NCI-H1092 (cell line): Measurements from ENCODE around the gene MARCHF7.
"Not testable (repeated sequence)": the region's sequence is repeated elsewhere in the genome, so short reads cannot be mapped to it uniquely, and the experiment has no call there.

Source experiments
- DNase-seq: peaks from one replicate; lab custom pipeline; 2025; lab: John Stamatoyannopoulos, UW

Gene MARCHF7

DNA sequence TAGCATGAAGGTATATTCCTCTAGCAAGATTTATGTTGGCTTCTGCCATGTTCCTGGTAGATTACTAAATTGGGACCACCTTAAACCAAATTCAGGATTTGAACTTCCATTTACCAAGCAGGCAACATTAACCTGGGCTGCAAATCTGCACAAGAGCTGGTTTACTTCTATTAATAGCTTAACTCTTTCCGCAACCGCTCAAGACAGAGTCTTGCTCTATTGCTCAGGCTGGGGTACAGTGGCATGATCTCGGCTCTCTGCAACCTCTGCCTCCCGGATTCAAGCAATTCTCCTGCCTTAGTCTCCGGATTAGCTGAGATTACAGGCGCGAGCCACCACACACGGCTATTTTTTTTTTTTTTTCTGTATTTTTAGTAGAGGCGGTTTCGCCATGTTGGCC is 8.4 kb downstream of the MARCHF7 start:
- DNase-seq: no peak

DNA sequence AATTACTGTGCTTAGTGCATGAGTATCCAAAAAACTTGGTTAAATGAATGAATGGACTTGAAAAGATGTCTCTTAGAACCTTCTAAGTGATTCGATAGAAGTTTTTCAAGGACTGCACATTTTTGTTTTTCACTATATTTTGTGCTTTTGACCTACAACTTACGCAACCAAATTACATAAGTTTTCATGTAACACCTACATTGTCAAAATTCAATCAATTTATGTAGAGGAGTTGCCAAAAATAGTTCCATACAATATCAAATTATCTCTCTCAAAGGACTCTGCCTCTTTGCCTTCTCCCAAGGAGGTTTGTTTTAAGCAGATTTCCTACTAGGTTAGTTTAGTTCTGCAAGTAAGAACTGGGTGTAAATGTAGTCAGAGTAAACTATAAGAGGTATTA is 10.3 kb downstream of the MARCHF7 start:
- no peak for DNase-seq

DNA sequence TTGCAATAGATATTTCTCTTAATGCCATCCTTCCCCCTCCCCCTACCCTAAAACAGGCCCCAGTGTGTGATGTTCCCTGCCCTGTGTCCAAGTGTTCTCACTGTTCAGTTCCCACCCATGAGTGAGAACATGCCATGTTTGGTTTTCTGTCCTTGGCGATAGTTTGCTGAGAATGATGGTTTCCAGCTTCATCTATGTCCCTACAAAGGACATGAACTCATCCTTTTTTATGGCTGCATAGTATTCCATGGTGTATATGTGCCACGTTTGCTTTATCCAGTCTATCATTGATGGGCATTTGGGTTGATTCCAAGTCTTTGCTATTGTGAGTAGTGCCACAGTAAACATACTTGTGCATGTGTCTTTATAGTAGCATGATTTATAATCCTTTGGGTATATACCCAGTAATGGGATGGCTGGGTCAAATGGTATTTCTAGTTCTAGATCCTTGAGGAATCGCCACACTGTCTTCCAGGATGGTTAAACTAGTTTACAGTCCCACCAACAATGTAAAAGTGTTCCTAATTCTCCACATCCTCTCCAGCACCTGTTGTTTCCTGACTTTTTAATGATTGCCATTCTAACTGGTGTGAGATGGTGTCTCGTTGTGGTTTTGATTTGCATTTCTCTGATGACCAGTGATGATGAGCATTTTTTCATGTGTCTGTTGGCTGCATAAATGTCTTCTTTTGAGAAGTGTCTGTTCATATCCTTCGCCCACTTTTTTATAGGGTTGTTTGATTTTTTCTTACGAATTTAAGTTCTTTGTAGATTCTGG is 12.7 kb downstream of the MARCHF7 start:
- DNase-seq: not testable (repeated sequence)

DNA sequence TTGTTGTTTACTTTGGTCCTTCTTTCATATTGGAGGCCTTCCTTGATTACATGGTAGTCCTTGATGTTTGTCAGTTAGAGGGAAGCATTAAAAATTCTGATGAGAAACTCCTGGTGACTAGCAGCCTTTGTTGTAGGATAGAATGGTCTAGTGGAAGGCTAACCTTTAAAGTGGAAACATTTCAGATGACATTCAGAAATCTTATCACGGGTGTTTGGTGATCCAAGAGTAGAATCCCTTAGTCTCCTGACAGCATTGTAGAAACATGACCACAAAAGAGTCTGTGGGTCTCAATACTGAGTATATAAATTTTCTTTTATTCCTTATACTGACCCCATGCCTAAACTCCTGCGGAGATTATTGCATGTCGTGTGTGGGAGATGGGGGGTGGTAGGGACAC is 13.4 kb downstream of the MARCHF7 start:
- no peak for DNase-seq

DNA sequence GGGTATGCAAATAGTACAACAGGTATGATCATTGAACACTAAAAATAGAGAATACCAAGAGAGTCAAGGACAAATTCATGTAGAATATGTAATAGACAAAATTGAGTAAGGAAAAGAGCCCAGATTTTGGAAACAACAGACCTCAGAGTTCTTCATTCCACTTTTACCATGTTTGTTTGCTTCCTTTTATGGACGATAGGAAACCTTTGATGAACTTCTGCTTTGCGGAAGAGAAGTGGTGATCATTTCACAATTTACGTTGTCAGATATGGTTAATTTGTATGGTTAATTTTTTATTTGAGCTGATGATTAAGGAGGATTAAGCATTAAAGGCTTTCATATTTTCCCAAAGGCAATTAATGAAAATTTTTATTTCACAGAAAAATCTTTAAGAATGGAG is 16.3 kb downstream of the MARCHF7 start:
- no peak for DNase-seq

DNA sequence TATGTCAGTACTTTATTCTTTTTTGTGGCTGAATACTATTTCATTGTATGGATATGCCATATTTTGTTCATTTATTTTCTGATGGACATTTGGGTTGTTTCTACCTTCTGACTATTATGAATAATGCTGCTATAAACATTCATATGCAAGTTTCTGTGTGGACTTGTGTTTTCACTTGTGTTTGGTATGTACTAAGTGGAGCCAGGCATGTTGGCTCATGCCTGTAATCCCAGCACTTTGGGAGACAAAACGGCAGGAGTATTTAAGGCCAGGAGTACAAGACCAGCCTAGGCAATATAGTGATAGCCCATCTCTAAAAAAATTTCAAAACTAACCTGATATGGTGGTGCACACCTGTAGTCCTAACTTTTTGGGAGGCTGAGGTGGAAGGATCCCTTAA is 23.3 kb downstream of the MARCHF7 start:
- DNase-seq: no peak

DNA sequence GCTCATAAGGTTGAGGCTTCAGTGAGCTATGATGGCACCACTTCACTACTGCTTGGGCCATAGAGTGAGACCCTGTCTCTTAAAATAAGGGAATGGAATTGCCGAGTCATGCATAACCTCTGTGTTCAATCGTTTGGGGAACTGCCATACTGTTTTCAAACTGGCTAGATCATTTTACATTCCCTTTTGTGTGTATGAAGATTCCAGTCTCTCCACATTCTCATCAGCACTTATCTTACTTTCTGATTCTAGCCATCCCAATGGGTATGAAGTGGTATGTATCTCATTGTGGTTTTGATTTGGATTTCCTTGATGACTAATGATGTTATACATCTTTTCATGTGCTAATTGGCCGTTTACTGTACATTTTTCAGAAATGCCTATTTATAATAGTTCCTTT is 23.7 kb downstream of the MARCHF7 start:
- DNase-seq: no peak

DNA sequence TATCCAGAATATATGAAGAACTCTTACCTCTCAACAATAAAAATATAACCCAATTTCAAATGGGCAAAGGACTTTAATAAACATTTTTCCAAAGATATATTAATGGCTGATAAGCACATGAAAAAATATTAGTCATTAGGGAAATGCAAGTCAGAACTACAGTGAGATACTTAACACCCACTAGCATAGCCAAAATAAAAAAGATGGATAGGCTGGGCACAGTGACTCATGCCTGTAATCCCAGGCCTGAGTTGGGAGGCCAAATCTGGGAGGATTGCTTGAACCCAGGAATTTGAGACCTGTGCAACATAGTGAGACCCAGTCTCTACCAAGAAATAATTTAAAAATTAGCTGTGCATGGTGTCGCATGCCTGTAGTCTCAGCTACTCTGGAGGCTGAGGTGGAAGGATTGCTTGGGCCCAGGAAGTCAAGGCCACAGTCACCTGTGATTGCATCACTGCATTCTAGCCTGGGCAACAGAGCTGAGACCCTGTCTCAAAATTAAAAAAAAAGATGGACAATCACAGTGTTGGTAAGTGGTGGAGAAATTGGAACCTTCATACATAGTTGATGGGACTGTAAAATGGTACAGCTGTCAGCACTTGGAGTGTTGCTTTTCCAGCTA is 25.1 kb downstream of the MARCHF7 start:
- no peak for DNase-seq

DNA sequence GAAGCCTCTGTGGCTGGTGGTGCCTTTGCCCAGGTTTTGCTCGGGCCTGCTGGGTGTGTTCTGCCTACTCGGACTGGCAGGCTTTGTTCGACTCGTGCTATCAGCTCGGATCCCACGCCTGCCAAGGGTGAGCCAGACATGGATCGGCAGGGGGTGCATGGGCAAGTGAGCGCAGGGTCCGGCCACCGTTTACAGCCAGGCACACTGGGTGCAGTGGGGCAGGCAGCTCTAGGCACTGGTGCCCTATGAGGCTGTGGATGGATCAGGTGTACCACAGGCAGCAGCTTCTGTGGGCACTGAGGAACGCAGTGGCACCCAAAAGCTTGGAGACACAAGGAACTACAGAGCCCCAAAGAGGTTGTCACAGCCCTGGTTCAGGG is 25.6 kb downstream of the MARCHF7 start:
- DNase-seq: no peak

DNA sequence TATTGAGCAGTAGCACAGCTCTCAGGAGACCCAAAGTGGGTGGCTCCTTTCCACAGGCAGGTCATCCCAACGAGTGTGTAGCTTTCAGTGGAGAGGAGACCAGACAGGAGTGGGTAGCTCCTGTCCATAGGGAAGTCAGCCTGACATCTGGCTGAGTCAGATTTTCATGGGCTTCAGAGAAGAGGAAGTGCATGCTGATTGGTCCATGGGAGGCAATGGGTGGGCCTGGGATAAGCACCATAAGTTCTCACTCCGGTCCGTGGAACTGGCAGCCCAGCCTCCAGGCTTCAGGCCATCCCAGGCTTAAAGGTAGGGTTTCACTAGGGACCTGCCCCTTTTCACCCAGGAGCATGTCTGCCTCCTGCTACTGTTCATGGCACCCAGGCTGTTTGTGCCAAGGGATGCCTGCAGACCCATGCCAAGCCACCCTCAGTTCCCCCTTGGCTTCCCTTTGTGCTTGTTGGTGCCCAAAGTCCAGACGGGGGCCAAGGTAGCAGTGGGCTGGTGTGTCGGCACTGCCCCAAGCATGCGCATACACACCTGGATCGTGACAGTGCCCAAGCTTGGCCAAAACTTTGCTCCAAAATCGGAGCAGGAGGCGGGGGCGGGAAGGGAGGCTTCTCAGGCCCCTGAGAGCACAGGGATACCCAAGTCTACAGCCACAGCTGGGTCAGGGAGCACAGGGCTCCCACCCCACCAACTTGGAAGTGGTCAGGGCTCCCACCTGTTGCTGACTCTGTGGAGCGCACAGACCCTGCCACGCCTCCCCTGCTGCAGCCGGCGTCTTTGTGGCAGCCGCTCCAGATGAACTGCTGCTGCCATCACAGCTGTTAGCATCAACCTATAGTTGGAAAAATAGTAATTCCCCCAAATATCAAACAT is 26.4 kb downstream of the MARCHF7 start:
- DNase-seq: no peak

DNA sequence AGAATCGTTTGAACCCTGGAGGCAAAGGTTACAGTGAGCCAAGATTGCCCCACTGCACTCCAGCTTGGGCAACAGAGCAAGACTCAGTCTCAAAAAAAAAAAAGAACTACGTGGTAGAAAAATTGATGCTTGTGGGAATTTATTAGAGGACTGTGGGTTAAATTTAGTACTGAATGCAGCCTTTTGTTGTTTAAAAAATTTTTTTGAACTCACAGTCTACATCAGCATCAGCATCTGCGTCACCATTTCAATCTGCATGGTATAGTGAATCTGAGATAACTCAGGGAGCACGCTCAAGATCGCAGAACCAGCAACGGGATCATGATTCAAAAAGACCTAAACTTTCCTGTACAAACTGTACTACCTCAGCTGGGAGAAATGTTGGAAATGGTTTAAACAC is 30.5 kb downstream of the MARCHF7 start:
- DNase-seq: no peak

DNA sequence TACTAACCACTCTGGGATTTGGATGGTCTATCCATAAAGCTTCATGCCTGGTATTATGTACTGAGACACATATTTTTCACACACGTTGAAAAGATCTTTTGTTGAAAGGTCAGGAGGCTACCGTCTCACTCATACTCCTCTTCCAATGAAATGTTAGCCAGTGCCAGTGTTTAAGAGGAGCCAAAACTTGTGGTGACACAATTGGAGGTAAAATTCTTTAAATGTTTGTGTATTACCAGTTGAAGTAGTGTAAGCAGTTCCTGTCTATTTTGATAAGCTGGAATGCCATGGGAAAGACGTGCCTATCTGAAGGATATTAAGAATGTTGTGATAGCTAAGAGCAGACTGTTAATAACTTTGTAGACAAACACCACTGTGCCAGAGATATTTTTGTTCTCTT is 32.1 kb downstream of the MARCHF7 start:
- DNase-seq: no peak

DNA sequence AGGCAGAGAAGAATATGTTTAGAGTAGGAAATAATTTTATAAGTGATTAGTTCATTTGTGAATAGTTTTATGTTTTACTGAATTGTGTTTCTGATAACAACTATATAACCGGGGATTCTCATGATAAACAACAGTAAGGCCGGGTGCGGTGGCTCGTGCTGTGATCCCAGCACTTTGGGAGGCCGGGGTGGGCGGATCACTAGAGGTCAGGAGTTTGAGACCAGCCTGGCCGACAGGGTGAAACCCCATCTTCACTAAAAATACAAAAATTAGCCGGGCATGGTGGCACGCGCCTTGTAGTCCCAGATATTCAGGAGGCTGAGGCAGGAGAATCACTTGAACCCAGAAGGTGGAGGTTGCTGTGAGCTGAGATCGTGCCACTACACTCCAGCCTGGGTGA is 32.9 kb downstream of the MARCHF7 start:
- not testable (repeated sequence) for DNase-seq

DNA sequence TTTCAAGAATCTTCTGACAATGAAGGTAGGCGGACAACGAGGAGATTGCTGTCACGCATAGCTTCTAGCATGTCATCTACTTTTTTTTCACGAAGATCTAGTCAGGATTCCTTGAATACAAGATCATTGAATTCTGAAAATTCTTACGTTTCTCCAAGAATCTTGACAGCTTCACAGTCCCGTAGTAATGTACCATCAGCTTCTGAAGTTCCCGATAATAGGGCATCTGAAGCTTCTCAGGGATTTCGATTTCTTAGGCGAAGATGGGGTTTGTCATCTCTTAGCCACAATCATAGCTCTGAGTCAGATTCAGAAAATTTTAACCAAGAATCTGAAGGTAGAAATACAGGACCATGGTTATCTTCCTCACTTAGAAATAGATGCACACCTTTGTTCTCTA is 35.8 kb downstream of the MARCHF7 start:
- DNase-seq: no peak

DNA sequence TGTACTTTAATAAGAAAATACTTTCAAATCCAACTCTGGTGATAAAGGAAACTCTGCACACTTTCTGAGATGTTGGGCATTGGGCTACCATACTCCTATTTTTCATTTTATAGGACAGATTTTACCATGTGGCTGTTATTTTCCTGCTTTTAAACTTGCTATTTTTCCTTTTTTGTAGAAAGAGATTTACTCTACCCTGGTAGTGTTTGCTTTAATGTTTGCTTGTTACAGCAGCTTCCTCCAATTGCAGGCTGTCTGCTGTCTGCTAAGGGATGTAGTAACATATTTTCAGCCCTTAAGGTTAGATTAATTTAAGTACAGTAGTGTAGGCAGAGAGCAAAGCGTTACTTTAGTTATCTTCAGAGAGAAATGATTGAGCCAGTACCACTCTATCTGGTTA is 38.6 kb downstream of the MARCHF7 start:
- DNase-seq: no peak

DNA sequence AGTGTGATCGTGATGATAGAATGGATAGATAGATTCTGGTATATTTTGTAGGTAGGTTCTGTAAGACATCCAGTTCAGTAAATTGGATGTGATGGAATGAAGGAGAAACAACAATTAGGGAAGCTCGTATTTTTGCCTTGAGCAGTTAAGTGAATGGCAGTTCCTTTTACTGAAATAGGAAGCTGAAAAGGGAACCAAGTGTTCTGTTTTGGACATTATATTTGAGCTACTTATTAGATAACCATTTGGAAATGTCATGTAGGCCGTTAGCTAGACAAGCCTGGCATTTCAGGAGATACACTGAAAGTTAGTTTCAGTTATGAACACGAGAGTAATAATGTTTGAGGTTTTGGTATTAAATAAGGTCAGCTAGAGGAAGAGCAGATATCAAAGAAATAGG is 41.5 kb downstream of the MARCHF7 start:
- DNase-seq: no peak

DNA sequence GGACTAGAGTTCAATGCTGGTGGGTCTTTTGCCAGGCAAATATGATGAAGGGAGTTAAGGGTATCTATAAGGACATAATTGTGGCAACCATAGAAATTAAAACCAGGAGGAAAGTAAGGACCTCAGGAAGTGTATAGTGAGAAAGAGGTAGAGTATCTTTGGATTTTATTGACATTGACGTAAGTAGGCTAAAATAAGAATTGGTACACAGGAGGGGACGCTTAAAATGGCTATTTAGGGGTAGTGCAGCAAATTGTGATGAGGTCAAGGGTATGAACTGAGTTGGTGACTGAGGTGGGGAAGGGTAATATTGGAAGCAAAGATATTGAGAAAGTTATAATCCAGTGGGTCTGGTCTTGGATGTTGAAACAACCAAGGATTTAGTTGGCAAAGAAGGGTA is 42.7 kb downstream of the MARCHF7 start:
- no peak for DNase-seq

DNA sequence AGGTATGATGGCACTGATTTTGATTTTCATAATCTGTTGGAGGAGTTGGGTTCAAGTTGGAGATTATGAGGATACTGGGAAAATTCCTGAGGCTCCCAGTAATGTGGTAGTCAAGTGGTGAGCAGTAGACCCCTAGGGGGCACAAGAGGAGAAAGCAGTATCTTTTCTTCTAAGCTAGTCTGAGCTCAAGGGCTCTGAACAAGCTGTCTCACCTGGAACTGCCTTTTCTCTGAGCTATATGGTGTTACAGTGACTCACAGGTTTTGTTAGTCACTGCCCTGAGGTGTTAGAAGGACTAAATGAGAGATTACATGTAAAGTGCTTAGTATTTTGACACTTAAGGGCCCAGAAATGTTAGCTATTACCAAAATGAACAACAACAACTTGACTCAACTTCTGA is 43.5 kb downstream of the MARCHF7 start:
- DNase-seq: no peak

DNA sequence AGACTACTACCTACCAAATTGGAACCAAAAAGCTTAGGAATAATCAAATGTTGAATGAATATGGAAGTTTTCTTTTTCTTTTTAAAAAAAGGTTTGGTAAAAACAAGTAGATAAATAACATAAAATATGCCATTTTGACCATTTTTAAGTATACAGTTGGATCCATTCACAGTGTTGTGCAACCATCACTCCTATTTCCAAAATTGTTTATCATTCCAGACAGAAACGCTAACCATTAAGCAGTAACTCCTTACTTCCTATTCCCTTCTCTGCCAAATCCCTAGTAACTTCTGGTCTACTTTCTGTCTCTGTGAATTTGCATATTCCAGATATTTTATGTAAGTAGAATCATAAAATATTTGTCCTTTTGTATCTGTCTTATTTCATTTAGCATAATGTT is 45.9 kb downstream of the MARCHF7 start:
- DNase-seq: no peak

DNA sequence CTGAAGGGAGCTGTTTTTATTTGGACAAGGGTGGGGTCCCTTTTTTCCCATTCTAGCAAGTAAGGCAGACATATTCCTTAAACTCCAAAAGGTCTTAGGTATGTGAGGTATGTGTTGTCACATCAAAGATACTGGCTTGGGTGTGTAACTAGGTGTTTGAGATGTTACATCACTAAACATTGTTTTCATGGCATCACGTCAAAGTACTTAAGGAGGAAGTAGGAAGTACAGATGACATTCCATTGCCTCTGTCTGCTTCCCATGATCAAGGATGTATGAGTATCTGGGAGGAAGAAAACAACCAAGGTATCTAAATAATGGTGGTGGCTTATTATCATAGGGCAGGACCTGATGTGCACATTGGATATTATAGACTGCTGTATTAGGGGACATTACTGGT is 46.4 kb downstream of the MARCHF7 start:
- no peak for DNase-seq

DNA sequence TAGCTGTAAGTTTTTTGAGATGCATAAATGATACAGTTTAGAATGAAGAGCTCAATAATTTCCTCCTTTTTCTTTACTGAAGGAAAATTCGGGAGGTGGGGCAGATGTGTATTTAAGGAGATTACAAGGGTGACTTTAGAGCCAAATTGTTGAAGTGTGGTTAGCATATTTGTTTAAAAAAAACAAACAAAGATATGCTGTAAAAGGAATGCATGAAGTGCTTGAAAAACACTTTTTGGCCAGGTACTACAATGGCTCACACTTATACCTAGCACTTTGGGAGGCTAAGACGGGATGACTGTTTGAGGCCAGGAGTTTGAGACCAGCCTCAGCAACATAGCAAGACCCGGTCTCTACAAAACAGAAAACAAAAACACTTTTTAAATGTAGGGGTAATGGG is 47.3 kb downstream of the MARCHF7 start:
- DNase-seq: no peak

DNA sequence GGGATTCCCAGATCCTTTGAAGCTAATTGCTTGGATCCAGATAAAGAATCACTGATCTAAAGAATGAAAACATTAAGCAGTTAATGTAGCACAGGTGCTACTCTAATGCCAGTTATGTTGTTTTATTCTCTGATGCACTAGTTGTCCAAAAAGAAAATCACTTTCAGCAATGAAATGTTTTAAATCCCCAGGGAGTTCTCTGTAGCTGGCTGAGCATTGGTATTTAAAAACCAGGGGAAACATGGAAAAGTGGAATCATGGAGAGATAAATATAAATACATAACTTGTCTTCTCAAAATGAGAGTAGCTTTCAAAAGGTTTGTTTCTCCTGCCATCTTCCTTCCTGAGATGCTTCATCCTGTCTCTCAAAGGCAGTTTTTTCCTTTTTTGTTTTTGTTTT is 48.0 kb downstream of the MARCHF7 start:
- no peak for DNase-seq

DNA sequence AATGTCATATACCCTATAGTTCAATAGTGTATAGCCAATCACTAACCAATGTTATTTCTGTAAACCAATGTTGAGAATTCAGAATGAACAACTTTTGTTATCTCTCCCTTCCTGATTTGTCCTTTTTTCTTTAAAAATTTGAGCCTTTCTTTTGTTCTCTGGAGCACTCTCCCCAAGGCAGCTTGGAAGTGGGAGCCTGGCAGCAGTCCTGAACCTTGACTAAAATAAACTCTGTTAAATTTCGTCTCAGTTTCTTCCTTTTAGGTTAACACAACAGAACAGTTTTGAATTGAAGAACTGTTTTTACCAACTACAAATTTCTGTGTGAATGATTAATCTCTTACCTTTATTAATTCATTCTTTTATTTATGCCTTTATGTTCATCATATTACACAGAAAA is 49.8 kb downstream of the MARCHF7 start:
- no peak for DNase-seq
